ENCODE results near the gene FMO2.

The FMO2 gene

GRCh38 chr1:171185091-171185490 lies at the start of gene FMO2:
Gene FMO2, plus strand, starts transcription at chr1:171185300. Its CDS starts 414 bp downstream, at chr1:171185714.
- TF ChIP-seq CTCF (IDR thresholded peaks at IDR 0.05; ENCODE audit: insufficient read depth, low read depth, low read length, missing control alignments): no peak
- DNase-seq (ENCODE audit: low read depth): no peak
- no peak within 1 kb of the TSS for H3K4me3 ChIP-seq (ENCODE audit: low read depth, low read length)

- no peak for DNase-seq (ENCODE audit: low read depth)
- TF ChIP-seq CTCF (IDR thresholded peaks at IDR 0.05; ENCODE audit: insufficient read depth, low read depth, low read length, missing control alignments): no peak
- no peak overlapping the region for H3K4me3 ChIP-seq (ENCODE audit: low read depth, low read length)
Measured at GRCh38 chr1:171137580-171137979, 47.5 kb upstream of the FMO2 start.

GRCh38 chr1:171138980-171139379 lies 46.1 kb upstream of the FMO2 start:
- no peak overlapping the region for H3K4me3 ChIP-seq (ENCODE audit: low read depth, low read length)
- TF ChIP-seq CTCF (IDR thresholded peaks at IDR 0.05; ENCODE audit: insufficient read depth, low read depth, low read length, missing control alignments): no peak
- no peak for DNase-seq (ENCODE audit: low read depth)

- DNase-seq (ENCODE audit: low read depth): no peak
- no peak for TF ChIP-seq CTCF (IDR thresholded peaks at IDR 0.05; ENCODE audit: insufficient read depth, low read depth, low read length, missing control alignments)
- H3K4me3 ChIP-seq (ENCODE audit: low read depth, low read length): no peak overlapping the region
Measured at GRCh38 chr1:171139890-171140289, 45.2 kb upstream of the FMO2 start.

- H3K4me3 ChIP-seq (ENCODE audit: low read depth, low read length): no peak overlapping the region
- no peak for TF ChIP-seq CTCF (IDR thresholded peaks at IDR 0.05; ENCODE audit: insufficient read depth, low read depth, low read length, missing control alignments)
- DNase-seq (ENCODE audit: low read depth): no peak
Measured at GRCh38 chr1:171140401-171140800, 44.7 kb upstream of the FMO2 start.

- DNase-seq (ENCODE audit: low read depth): no peak
- TF ChIP-seq CTCF (IDR thresholded peaks at IDR 0.05; ENCODE audit: insufficient read depth, low read depth, low read length, missing control alignments): no peak
- H3K4me3 ChIP-seq (ENCODE audit: low read depth, low read length): no peak overlapping the region
Measured at GRCh38 chr1:171140956-171141687, 44.0 kb upstream of the FMO2 start.

All from GM12865 (cell line).